GM21825 (cell line): Measurements from ENCODE around the gene ZNF365.
"Not testable (repeated sequence)": the region's sequence is repeated elsewhere in the genome, so short reads cannot be mapped to it uniquely, and the experiment has no call there.

Source experiments
- ATAC-seq: cut with Tn5 transposase; IDR thresholded peaks from one replicate; pipeline ENCODE4 v1.9.1; 2021; ENCODE audit warnings: mild to moderate bottlenecking, moderate library complexity; ENCODE audit not compliant: unreplicated experiment

The ZNF365 gene

GRCh38 chr10:62373995-62374861, at the start of gene ZNF365:
Gene ZNF365, plus strand, starts transcription at chr10:62374369. Its CDS starts 1,825 bp downstream, at chr10:62376194.
- ATAC-seq = no peak

- no peak for ATAC-seq
Measured at GRCh38 chr10:62326176-62326575, 48.0 kb upstream of the ZNF365 start.

- no peak for ATAC-seq
Measured at GRCh38 chr10:62327885-62328284, 46.3 kb upstream of the ZNF365 start.

GRCh38 chr10:62330213-62330612, 44.0 kb upstream of the ZNF365 start:
- ATAC-seq = no peak

- ATAC-seq = no peak
Measured at GRCh38 chr10:62332406-62332805, 41.8 kb upstream of the ZNF365 start.

GRCh38 chr10:62333135-62333889, 40.9 kb upstream of the ZNF365 start:
- ATAC-seq = no peak

GRCh38 chr10:62333988-62334682, 40.0 kb upstream of the ZNF365 start:
- no peak for ATAC-seq

GRCh38 chr10:62335326-62335725, 38.8 kb upstream of the ZNF365 start:
- ATAC-seq = no peak

GRCh38 chr10:62336404-62336803, 37.8 kb upstream of the ZNF365 start:
- no peak for ATAC-seq

GRCh38 chr10:62341419-62341818, 32.8 kb upstream of the ZNF365 start:
- no peak for ATAC-seq

GRCh38 chr10:62343000-62343399, 31.2 kb upstream of the ZNF365 start:
- ATAC-seq = no peak

GRCh38 chr10:62348029-62348428, 26.1 kb upstream of the ZNF365 start:
- ATAC-seq = no peak

GRCh38 chr10:62352356-62352970, 21.7 kb upstream of the ZNF365 start:
- no peak for ATAC-seq

- ATAC-seq = no peak
Measured at GRCh38 chr10:62354916-62355315, 19.3 kb upstream of the ZNF365 start.

GRCh38 chr10:62356447-62356846, 17.7 kb upstream of the ZNF365 start:
- ATAC-seq = no peak

GRCh38 chr10:62358151-62358550, 16.0 kb upstream of the ZNF365 start:
- ATAC-seq = not testable (repeated sequence)

GRCh38 chr10:62373639-62373994, 552 bp upstream of the ZNF365 start:
- ATAC-seq = no peak

- ATAC-seq = no peak
Measured at GRCh38 chr10:62374862-62375710, 917 bp downstream of the ZNF365 start.

GRCh38 chr10:62376071-62377025, 2.2 kb downstream of the ZNF365 start:
- no peak for ATAC-seq
